HEK293T (cell line): ENCODE measurements around the gene SLC38A3.

Experiments
- CTCF ChIA-PET: fragments of 350-600 bp; formaldehyde crosslinking; extraction: SDS; loops from one replicate; lab custom pipeline; 2021; ENCODE audit warnings: antibody characterized with exemption, inconsistent platforms; lab: Yijun Ruan, JAX
- POLR2A ChIA-PET: fragments of 350-600 bp; formaldehyde crosslinking; extraction: SDS; loops from one replicate; lab custom pipeline; 2020; ENCODE audit warnings: antibody characterized with exemption, inconsistent platforms; lab: Yijun Ruan, JAX
- DNase-seq: peaks from one replicate; pipeline ENCODE4 v3.0.0; 2012; ENCODE audit warnings: mixed read lengths; ENCODE audit errors: extremely low spot score
- ARNT ChIP-seq: fragments of 450-650 bp; IDR thresholded peaks from 2 replicates; pipeline ENCODE4 v1.6.1; 2017; ENCODE audit warnings: mild to moderate bottlenecking
- BHLHE40 ChIP-seq: fragments of 450-650 bp; IDR thresholded peaks from 2 replicates; pipeline ENCODE4 v1.6.1; 2016; ENCODE audit warnings: mild to moderate bottlenecking, moderate library complexity, borderline replicate concordance
- CTBP1 ChIP-seq: fragments of 450-650 bp; IDR thresholded peaks from 2 replicates; pipeline ENCODE4 v1.6.1; 2016; ENCODE audit warnings: borderline replicate concordance
- ELF4 ChIP-seq: fragments of 450-650 bp; IDR thresholded peaks from 2 replicates; pipeline ENCODE4 v1.6.1; 2017; ENCODE audit warnings: antibody characterized with exemption
- FOXA1 ChIP-seq: fragments of 450-650 bp; IDR thresholded peaks from 2 replicates; pipeline ENCODE4 v1.6.1; 2016; ENCODE audit warnings: mild to moderate bottlenecking
- FOXK2 ChIP-seq: fragments of 450-650 bp; IDR thresholded peaks from 2 replicates; pipeline ENCODE4 v1.6.1; 2016; ENCODE audit warnings: mild to moderate bottlenecking
- FOXM1 ChIP-seq: fragments of 450-650 bp; IDR thresholded peaks from 2 replicates; pipeline ENCODE4 v1.6.1; 2017; ENCODE audit warnings: mild to moderate bottlenecking, borderline replicate concordance
- HDGF ChIP-seq: fragments of 450-650 bp; IDR thresholded peaks from 2 replicates; pipeline ENCODE4 v1.6.1; 2017; ENCODE audit warnings: antibody characterized with exemption, borderline replicate concordance
- L3MBTL2 ChIP-seq: fragments of 450-650 bp; conservative IDR thresholded peaks from 2 replicates; pipeline ENCODE4 v1.6.1; 2016; ENCODE audit warnings: mild to moderate bottlenecking
- LEF1 ChIP-seq: fragments of 450-650 bp; IDR thresholded peaks from 2 replicates; pipeline ENCODE4 v1.6.1; 2017; ENCODE audit warnings: mild to moderate bottlenecking, borderline replicate concordance
- NFRKB ChIP-seq: fragments of 450-650 bp; IDR thresholded peaks from 2 replicates; pipeline ENCODE4 v1.6.1; 2016; ENCODE audit warnings: mild to moderate bottlenecking, moderate library complexity
- SP1 ChIP-seq: fragments of 450-650 bp; IDR thresholded peaks from 2 replicates; pipeline ENCODE4 v1.6.1; 2017
- SUZ12 ChIP-seq: fragments of 450-650 bp; IDR thresholded peaks from 2 replicates; pipeline ENCODE4 v1.6.1; 2016; ENCODE audit warnings: mild to moderate bottlenecking
- TARDBP ChIP-seq: fragments of 450-650 bp; IDR thresholded peaks from 2 replicates; pipeline ENCODE4 v1.6.1; 2016
- ZNF384 ChIP-seq: fragments of 450-650 bp; IDR thresholded peaks from 2 replicates; pipeline ENCODE4 v1.6.1; 2016
- TF ChIP-seq, protein P1 (sequence below): fragments of 450-650 bp; IDR thresholded peaks from 2 replicates; pipeline ENCODE4 v1.6.1; 2016

Gene SLC38A3

DNA sequence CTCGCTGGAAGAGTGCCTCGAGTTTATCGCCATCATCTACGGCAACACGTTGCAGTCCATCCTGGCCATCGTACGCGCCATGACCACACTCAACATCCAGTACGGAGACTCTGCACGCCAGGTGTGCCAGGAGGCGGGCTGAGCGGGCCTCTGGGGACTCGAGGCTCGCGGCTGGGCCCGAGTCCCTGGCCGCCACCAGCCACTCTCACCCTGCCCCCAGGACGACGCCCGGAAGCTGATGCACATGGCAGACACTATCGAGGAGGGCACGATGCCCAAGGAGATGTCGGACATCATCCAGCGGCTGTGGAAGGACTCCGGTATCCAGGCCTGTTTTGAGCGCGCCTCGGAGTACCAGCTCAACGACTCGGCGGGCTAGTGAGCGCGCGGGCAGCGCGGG is 11.8 kb upstream of the SLC38A3 start:
- POLR2A ChIA-PET, result no interaction called here
- DNase-seq, result no peak
- no peak for TF ChIP-seq ARNT
- TF ChIP-seq, protein P1, sequence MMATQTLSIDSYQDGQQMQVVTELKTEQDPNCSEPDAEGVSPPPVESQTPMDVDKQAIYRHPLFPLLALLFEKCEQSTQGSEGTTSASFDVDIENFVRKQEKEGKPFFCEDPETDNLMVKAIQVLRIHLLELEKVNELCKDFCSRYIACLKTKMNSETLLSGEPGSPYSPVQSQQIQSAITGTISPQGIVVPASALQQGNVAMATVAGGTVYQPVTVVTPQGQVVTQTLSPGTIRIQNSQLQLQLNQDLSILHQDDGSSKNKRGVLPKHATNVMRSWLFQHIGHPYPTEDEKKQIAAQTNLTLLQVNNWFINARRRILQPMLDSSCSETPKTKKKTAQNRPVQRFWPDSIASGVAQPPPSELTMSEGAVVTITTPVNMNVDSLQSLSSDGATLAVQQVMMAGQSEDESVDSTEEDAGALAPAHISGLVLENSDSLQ, result no peak
- no peak for TF ChIP-seq CTBP1
- TF ChIP-seq FOXK2, result no peak
- TF ChIP-seq BHLHE40, result no peak
- TF ChIP-seq ZNF384, result no peak
- TF ChIP-seq FOXM1, result no peak
- no peak for TF ChIP-seq SP1
- CTCF ChIA-PET, result interaction anchor here (1.3 to 3.4 kb wide), 6 partner anchors 10 to 106 kb away, joined by 3 to 35 read pairs (median 12); partner anchors contain the start of genes HYAL3, NAA80 and SLC38A3

DNA sequence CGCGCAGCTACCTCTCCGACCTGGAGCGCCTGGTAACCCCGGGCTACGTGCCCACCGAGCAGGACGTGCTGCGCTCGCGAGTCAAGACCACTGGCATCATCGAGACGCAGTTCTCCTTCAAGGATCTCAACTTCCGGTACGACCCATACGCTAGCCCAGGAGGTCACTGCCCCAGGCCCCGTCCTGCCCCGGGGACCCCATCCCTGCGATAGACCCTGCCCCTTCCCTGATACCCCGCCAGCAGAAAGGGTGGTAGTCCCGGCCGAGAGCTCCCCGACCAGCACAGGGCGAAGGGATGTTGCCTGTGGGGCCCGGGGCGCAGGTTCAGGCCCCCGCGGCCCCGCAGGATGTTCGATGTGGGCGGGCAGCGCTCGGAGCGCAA is 11.3 kb upstream of the SLC38A3 start:
- no peak for DNase-seq
- POLR2A ChIA-PET, result no interaction called here
- CTCF ChIA-PET, result interaction anchor here (1.2 to 3.4 kb wide), 10 partner anchors 10 to 105 kb away, joined by 3 to 35 read pairs (median 8); partner anchors contain the start of genes HYAL3, NAA80 and SLC38A3
- TF ChIP-seq FOXK2, result no peak
- TF ChIP-seq ZNF384, result no peak
- no peak for TF ChIP-seq ARNT
- no peak for TF ChIP-seq ELF4
- no peak for TF ChIP-seq L3MBTL2
- TF ChIP-seq, protein P1, result no peak
- no peak for TF ChIP-seq SP1
- TF ChIP-seq FOXM1, result no peak
- no peak for TF ChIP-seq LEF1
- TF ChIP-seq FOXA1, result no peak
- TF ChIP-seq NFRKB, result no peak
- TF ChIP-seq CTBP1, result no peak
- no peak for TF ChIP-seq BHLHE40
- TF ChIP-seq SUZ12, result no peak
- no peak for TF ChIP-seq TARDBP
- TF ChIP-seq HDGF, result no peak

DNA sequence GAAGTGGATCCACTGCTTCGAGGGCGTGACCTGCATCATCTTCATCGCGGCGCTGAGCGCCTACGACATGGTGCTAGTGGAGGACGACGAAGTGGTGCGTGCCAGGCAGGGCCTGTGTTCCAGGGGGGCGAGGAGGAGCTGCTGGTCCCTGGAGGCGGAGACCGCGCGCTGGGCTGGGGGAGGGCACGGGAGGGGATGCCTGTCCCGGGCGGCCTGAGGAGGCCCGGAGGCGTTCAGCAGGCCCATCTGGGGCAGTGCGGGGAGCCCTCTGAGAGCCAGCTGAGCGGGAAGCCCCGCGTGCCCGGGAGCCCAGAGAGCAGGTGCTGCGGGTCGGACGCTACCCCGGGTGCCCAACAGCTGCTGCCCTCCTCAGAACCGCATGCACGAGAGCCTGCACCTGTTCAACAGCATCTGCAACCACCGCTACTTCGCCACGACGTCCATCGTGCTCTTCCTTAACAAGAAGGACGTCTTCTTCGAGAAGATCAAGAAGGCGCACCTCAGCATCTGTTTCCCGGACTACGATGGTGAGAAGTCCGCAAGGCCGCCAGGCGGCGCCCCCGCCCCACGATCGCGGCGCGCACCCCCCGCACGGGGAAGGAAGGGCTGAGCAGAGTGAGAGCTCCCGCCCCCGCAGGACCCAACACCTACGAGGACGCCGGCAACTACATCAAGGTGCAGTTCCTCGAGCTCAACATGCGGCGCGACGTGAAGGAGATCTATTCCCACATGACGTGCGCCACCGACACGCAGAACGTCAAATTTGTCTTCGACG is 10.8 kb upstream of the SLC38A3 start:
- peak; percentile 79 for DNase-seq
- TF ChIP-seq FOXK2, result no peak
- TF ChIP-seq L3MBTL2, result peak; percentile 97
- POLR2A ChIA-PET, result interaction anchor here (0.5 to 1.5 kb wide), 6 partner anchors 10 to 412 kb away, joined by 3 to 8 read pairs (median 4); partner anchors contain the start of genes GNAI2, SLC38A3 and TUSC2
- CTCF ChIA-PET, result interaction anchor here (0.6 to 3.4 kb wide), 27 partner anchors 9 to 232 kb away, joined by 3 to 35 read pairs (median 4); partner anchors contain the start of genes GNAI2, HYAL3, NAA80 and SLC38A3

DNA sequence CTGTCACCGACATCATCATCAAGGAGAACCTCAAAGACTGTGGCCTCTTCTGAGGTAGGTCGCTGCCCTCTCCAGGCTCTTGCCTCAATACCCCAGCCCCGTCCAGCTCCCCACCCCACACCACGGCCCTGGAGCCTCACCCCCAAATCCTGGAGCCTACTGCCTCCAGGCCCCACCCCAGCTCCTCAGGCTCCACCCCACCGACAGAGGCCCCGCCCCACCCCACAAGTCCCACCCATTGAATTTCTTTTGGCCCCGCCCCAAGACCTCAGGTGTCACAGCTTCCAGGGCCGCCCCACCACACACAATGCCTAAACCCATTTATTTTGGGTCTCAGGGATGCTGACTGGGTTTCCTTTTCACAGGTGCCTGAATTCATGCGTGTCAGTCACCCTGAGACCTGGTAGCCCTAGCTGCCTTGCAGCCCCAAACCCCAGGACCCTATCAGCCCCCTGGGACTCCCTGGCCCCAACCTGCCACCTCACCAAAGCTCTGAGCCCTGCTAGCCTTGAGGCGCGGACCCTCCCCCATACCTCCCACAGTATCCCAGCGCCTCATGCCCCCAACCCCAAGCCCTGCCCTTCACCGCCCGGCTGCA is 10.1 kb upstream of the SLC38A3 start:
- no peak for TF ChIP-seq HDGF
- TF ChIP-seq FOXA1, result no peak
- TF ChIP-seq LEF1, result no peak
- TF ChIP-seq SP1, result no peak
- TF ChIP-seq CTBP1, result no peak
- POLR2A ChIA-PET, result interaction anchor here (0.5 to 1.5 kb wide), 6 partner anchors 9 to 413 kb away, joined by 3 to 8 read pairs (median 4); partner anchors contain the start of genes GNAI2, SLC38A3 and TUSC2
- CTCF ChIA-PET, result interaction anchor here (0.6 to 3.4 kb wide), 25 partner anchors 9 to 233 kb away, joined by 3 to 35 read pairs (median 5); partner anchors contain the start of genes GNAI2, HYAL3, NAA80 and SLC38A3

DNA sequence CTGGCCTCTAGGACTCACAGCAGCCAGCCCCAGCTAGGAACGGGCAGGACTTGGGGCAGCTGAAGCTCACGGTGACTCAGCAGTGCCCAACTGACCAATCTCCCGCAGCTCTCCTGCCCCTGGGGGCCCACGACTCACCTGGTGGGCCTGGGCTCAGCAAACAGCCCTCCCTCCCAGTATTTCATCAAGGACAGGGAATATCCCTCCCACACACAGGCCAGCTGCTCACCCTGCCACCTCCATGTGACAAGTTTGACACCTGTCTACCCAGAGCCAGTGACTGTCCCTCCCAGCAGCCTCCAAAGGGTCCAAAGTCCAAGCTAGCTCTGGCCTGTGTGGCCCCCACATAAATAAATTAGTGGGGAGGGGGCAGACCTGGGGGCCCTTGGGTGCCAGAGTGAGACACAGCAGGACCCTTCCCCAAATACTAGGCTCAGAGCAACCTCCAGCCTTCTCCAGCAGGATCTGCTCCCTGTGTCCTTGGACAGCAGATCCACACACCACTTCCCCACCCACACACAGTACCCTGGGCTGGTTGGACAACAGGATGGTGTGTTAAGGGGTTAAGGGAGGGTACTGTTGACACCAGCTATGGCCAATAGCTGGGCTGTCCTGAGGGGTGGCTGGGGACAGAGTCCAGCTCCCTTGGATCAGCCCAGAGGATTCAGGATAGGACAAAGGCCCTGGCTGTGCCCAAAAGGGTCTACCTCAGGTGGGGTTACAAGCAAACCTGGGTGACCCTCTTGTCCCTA is 9.4 kb upstream of the SLC38A3 start:
- no peak for TF ChIP-seq LEF1
- TF ChIP-seq ZNF384, result no peak
- no peak for TF ChIP-seq TARDBP
- TF ChIP-seq BHLHE40, result no peak
- TF ChIP-seq SUZ12, result no peak
- no peak for TF ChIP-seq SP1
- no peak for TF ChIP-seq L3MBTL2
- TF ChIP-seq FOXM1, result no peak
- no peak for TF ChIP-seq FOXA1
- TF ChIP-seq NFRKB, result no peak
- TF ChIP-seq ARNT, result no peak
- TF ChIP-seq, protein P1, result no peak
- no peak for TF ChIP-seq CTBP1
- no peak for TF ChIP-seq ELF4
- TF ChIP-seq FOXK2, result no peak
- TF ChIP-seq HDGF, result no peak
- ChIA-PET POLR2A (interaction anchor here (1.3 to 1.5 kb wide), 2 partner anchors 9 to 32 kb away, joined by 8 to 11 read pairs; partner anchors contain the start of gene SLC38A3), CTCF (interaction anchor here (0.7 to 3.4 kb wide), 14 partner anchors 8 to 152 kb away, joined by 3 to 35 read pairs (median 4); partner anchors contain the start of gene SLC38A3)
- DNase-seq, result no peak

More for the DNA sequence above, 10.1 kb upstream of the SLC38A3 start:
- DNase-seq, result peak; percentile 82
